GM19452 (cell line): ENCODE results near the gene MAML2.
A peak's percentile ranks its signal among the peaks of the same experiment; 100 is the strongest.
"Not testable (repeated sequence)": the region's sequence is repeated elsewhere in the genome, so short reads cannot be mapped to it uniquely, and the experiment has no call there.

Source experiments
- ATAC-seq: cut with Tn5 transposase; IDR thresholded peaks from one replicate; pipeline ENCODE4 v1.9.1; 2021; ENCODE audit not compliant: unreplicated experiment

The MAML2 gene

DNA sequence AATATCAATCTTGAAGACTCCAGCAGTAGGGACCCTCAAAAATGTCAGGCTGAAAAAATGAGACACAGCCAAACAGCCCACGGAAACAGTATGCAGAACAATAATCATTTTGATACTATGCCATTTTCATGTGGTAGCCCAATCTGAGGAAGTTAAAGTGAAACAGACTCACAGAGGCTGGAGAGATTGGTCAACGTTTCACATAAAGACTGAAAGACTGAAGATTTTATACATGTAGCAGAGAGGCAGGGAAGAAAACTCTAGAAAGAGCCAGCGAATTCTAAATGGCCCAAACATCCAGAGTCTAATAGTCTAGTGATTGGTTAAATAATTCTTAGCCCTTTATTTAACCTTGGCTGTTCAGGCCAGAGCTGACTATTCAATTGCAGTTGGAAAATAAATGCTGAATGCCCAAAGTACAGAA is 49.4 kb downstream of the MAML2 start:
- peak; percentile 78 for ATAC-seq

DNA sequence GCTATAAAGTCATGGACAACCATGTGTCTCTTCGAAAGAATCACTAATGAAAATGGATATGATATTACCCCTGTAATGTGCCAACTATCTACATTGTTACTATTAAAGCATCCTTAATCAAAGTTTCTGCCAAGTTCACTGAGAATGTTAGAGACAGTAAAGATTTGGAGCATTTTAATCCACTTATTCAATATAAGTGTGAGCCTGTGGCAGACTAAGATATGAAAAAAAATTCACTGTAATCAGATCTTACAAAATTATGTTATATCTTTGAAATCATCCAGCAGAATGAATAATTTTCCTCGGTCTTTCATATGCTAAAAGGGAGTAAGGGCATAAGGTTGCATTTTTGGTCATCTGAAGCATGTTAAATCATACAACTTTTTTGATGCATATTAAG is 49.9 kb downstream of the MAML2 start:
- ATAC-seq: no peak

DNA sequence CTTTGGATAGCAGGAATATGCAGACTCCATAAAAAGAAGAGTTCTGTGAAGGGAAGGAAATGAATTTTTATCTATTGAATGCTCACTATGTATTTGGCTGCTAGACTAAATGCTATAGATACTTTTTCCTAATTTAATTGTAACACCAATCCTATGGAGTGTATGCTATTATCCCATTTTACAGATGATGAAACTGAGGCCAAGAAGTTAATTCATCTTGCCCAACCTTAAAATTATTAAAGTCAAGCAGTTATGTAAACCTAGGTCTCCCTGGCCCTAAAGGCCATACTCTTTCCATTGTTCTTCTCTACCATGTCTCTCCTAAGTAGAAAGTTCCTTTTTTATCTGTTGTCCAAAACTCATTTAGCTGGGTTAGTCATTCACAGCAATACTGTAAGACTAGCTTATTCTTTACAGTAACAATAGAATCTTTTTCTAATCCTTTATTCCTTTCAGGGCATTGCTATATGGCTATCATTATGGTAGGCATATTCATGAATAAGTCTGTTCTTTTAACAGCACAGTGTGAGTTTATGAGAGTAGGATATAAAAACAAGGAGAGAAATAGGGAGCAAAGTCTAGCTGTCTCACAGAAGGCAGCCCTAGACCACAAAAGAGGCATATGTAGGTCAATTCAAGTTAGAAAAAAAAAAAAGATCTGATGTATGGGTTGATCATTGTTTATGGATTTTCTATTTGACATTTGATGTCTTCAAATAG is 50.5 kb downstream of the MAML2 start:
- no peak for ATAC-seq

DNA sequence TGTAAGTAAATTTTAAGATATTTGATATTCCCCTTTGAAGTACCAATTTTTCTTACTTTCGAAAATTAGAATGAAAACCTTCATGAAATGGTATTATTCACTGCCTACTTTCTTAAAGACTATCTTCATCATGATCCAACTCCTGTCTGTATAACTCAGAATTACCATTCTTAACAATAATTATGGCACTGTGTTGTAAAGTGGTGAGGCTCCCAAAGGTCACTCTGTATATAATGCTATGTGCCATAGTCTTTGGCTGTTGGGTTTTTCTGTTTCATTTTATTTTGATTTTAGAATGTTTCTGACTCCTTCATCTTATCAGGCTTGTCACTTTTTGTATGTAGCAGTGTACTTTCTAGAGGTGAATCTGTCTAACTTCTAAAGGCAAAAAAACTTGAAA is 52.4 kb downstream of the MAML2 start:
- ATAC-seq: no peak

DNA sequence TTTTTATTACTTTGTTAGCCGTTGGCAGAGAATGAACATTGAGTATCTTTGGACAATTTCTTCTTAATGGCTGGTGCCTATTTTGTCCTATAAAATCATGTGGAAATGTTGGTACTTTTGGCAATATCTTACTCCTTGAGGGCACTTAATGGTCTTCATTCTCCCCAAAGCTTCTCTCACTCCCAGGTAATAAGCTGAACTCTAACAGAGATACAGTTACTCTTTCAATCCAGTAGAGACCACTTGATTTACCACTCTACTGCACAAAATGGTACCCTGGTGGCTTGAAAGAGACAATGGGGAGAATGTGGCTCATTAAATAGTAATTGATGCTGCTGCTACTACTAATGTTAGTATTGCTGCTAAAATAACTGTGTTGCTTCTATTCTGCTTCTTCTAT is 53.0 kb downstream of the MAML2 start:
- no peak for ATAC-seq

DNA sequence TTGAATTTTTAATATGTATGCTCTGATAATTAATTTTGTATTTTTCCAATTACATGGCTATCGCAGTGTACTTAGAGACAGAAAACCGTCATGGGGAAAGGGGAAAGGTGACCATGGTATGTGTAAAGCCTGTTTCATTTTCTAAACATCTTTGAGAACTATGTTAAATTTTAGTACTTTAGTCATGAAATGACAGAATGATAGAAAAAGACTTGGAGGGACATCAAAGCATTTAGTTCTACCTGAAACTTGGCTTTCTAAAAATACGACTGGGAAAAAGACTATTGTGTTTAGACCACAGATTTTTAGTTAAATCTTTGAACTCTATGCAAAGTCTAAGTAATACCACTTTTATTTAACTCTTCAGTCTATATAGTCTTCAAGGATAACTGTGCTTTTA is 54.1 kb downstream of the MAML2 start:
- no peak for ATAC-seq

DNA sequence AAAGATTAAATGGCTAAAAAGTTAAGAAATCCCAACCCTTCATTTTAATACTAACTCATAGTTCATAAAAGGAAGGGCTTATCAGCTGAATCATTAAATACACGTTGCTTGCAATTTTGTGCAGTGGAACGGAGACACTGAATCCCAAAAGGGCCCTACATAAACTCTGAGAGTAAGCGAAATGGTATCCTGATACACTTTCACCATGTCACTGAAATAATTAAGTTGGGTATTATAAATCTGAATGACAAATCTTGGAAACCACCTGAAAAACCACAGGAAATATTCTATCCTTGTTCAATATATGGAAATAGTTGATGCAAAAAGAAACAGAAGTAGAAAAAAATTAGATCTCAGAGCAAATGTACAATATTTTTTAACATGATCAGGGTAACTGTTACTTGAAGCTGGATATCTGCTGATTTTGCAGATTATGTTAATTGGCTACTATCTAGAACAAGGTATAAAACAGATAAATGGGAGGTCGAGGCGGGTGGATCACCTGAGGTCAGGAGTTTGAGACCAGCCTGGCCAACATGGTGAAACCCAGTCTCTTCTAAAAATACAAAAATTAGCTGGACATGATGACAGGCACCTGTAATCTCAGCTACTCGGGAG is 55.1 kb downstream of the MAML2 start:
- no peak for ATAC-seq

DNA sequence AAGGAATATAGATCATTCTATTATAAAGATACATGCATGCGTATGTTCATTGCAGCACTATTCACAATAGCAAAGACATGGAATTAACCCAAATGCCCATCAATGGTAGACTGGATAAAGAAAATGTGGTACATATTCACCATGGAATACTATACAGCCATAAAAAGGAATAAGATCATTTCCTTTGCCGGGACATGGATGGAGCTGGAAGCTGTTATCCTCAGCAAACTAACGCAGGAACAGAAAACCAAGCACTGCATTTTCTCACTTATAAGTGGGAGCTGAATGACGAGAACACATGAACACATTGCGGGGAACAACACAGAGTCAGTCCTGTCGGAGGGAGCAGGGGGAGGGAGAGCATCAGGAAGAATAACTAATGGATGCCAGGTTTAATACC is 57.0 kb downstream of the MAML2 start:
- ATAC-seq: not testable (repeated sequence)

DNA sequence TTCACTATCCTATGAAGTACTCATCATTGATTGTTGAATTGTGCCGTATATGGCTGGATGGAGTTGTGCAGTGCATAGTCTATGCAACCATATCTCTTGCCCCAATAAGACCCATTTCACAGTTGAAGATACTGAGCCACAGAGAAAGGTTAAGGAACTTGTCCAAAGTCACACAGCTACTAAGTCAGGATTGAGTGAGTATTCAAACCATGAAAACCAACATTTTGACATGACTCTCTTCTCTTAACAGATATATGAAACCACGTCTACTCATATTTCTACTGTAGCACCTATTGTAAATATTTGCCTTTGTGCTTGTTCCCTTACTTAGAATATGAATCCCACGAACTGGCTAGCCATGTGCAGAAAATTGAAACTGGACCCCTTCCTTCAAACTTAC is 58.1 kb downstream of the MAML2 start:
- ATAC-seq: no peak

DNA sequence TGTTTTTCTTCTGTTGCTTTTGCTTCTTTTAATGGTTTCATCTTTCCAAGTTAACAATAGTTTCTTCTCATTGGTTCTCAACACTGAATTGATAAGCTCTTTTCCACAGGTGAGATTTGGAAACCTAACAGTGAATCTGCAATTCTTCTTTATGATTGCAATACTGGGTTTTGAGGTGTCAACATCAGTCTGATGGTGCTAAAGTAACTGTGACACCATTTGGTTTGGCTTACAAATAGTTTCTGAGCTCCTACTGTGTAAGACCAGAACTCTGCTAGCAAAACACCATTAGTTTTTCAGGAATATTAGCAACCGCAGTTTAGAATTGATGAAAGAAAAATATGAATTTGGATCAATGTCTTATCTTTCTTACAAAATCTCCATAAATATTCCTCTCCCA is 58.6 kb downstream of the MAML2 start:
- no peak for ATAC-seq

DNA sequence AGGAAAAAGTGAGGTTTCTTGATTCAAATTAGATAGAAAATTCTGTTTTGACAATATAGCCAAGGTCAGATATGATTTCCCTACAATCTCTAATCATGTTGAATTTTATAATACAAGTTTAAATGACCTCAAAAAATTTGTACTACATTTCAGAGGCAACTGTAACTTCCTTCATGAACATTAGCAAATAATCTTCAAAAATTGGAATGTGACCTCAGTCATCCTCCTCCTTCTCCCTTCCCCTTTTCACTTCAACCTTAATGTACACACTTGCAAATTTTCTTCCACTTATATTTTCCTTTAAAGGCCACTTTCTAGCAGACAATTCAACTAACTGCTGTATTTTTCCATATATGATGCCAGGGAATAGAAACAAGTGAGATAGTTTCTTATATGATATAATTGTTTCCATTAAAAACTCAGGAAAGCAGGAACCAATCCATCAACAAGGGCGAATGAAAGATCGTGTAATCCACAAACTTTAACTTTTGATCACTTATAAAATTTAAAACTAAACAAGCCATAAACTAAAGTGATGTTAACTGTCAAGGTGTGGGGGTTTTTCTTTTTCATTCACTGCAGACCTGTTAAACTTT is 60.3 kb downstream of the MAML2 start:
- ATAC-seq: no peak

DNA sequence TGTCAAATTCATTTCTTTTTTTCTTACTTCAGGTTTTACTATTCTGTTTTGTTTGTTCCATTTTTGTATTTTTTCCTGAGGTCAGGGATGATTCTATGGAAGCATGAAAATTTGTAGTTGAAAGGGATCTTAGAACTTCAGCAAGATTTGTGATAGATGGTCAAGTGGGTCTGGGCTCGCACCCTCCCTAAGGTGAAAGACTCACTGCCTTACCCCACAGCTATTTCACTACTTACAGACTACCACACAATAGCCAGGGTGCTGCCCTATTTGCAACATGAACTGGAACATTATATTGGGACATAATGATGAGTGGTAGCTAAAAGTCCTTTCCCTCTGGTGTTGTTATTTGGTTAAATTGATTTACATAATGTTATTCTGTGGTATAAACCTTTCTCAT is 62.6 kb downstream of the MAML2 start:
- ATAC-seq: no peak

DNA sequence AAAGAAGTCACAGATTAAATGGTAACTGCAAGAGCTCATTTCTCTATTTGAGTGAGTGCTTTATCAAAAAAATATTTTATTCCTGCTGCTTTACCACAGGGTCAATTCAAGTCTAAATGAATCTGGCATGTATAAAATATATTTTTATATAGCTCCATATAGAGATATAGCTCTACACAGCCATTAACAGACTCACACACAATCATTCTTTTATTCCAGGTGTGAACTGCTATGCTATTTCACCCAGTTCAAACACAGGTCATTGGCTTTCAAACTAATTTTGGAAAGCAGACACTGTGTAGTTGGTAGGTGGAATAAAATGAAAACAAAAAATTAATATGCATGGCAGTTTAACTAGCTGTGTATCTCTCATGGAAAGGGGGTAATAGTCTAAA is 63.1 kb downstream of the MAML2 start:
- ATAC-seq: no peak

DNA sequence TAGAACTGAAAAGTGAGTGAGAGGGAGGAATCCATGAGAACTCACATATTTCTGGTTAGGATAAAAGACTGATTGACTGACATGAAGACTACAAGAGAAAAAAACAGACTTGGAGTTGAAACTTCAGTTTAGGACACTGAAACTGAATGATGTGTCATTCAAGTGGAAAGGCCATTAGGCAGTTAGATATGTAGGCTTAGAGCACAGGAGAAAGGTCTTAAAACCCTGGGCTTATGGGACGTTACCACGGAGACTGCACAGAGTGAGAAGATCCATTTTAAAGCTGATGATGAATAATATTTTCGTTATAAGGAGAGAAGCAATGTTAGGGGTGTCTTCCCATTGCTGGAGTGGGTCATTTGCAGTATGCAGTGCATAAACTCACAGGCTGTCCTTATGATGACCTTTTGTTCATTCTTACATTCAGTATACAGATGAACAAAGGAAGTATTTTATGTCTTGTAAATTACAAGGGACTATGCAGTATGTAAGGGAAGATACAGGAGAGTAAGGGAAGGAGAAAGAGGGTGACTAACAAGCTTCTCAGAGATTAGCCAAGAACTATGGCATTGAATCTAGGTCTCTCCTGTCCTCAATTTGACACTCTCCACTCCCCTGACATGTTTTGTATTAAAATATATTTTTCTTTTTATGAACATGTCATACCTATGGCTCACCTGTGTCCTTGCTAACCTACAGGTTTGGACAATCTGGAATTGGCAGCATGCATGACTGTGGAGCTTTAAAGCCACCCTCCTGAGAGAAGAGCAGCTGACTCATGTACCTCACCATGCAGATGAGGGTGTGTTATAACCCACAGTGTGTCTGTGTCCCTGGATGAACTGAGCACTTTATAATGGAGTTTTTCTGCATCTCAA is 63.7 kb downstream of the MAML2 start:
- no peak for ATAC-seq

DNA sequence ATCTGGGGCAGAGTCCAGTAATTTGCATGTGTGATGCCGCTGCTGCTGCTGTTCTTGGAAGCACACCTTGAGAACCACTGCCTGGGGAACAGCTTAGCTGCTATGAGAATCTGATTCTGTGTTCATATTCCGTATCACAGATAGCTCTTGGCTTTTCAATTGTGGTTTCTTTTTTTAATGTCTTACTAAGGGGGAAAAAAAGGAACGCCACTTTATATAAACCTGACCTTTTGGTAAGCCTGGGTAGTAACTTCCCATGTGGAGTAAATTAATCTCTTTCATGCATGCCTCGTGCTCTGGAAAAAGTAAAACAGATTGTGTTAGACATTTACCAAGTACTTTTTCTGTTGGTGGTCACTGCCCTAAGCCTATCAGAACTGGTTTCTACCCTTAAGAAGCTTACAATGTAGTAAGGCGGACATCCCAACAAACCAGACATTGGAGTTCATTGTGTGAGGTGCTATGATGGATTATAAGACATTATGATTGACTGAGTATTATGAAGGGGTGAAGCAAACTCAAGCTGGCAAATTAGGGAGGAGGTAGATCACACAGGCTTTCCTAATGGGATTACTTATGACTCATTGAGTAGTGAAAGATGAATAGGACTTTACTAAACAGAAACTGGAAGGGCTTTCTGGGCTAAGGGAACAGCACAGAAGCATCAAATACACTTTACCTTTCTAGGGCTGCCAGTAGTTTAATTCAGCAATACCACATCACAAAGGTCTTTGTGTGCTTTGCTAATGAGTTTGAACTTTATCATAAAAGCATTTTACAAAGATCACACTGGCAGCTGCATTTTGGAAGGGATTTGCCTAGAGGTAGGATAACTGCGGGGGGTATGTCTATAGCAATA is 64.7 kb downstream of the MAML2 start:
- no peak for ATAC-seq

DNA sequence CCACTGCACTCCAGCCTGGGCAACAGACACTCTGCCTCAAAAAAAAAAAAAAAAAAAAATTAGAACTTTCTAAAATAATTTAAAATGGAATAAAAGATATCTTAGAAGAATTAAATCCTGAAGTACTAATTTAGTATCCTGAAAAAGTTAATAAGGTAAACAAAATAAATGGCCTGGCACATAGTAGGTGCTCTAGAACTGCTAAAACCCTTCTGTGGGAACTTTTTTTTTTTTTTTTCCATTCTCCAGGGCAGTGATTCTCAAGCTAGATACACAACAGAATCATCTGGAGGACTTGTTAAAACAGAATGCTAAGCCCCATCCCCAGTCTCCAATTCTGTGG is 65.3 kb downstream of the MAML2 start:
- no peak for ATAC-seq

DNA sequence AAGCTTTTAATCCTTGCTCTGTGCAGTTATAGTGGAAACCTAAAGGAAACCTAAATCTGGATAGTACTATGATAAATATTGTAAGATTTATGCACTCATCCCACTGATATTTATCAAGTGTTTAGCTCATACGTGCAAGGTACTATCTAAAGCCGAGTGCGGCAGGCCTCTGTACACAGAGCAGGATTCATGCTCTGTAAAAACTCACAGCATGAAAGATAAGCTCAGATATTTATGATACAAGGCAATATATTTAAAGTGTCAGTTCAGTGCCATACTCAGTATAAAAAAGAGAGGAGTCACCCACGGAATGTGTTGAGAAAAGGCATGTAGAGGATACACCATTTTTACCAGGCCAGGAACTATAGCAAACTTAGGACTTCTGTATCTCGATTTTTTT is 66.2 kb downstream of the MAML2 start:
- no peak for ATAC-seq

DNA sequence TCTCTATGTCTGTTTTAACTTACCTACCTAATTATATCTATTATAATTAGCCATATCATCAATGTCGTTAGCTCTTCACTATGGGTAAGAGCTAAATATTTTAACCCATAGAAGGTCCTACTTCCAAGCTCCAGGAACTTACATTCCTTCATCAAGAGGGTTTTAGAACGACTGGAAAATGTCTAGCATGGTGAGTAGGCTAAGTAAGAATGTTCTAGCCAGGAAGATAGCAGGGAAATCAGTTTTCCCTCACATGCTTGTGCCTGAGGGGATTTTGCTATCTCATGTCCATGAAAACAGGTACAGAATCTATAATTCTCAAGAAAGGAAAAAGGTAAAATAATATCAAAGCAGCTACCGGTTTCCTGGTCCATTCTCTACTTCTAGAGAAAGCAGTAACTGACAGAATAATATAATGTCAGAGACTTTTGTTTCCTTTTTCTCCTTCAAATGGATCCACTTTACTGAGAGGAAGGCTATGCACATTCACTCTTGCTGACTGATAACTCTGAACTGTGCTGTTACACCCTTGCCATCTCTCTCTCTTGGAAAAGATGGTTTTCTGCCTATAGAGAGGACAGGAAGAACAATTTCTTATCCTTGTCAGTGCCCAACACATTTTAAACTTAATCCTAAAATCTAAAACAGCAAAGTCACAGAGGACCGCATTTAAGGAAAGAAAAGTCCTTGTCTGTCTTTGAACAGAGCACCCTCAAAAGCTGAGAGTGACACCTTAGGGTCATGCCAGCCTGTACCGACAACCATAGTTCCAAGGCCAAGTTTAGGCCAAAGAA is 67.0 kb downstream of the MAML2 start:
- ATAC-seq: no peak

DNA sequence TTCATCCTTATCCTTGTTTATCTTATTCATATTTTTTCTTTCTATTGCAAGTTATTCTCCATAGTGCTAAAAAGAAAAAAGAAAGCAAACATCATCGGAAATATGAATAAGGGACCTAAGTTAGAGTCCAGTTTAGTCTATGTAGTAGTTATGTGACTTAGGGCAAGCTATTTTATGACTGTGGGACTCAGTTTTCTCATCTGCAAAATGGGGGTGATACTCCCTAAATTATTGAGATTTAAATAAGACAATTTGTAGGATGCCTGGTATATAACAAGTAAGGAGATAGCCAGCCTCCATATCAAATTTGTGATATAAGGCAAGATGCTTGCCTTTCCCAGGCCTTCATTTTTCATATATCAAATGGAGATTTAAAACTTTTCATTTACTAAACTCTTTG is 69.5 kb downstream of the MAML2 start:
- no peak for ATAC-seq
